Parathyroid adenoma (tissue), 2 donors: ENCODE measurements around the gene PROK2.

ENCODE experiments used
- H2AFZ ChIP-seq: fragments of 300-600 bp; sonication (generic); one replicate; pipeline ENCODE4 v1.7.0; 2017; ENCODE audit warnings: antibody characterized with exemption, mild to moderate bottlenecking
- H3K27ac ChIP-seq: fragments of 300-600 bp; sonication (generic); one replicate; pipeline ENCODE4 v1.7.0; 2017
- H3K27me3 ChIP-seq: fragments of 300-600 bp; sonication (generic); one replicate; pipeline ENCODE4 v1.7.0; 2017; ENCODE audit warnings: low read length; ENCODE audit not compliant: control insufficient read depth, insufficient read depth
- H3K36me3 ChIP-seq: fragments of 300-600 bp; sonication (generic); one replicate; pipeline ENCODE4 v1.7.0; 2017; ENCODE audit warnings: low read length; ENCODE audit not compliant: control insufficient read depth, insufficient read depth
- H3K4me1 ChIP-seq: fragments of 300-600 bp; sonication (generic); one replicate; pipeline ENCODE4 v1.7.0; 2017; ENCODE audit warnings: control low read depth
- H3K4me2 ChIP-seq: fragments of 300-600 bp; sonication (generic); one replicate; pipeline ENCODE4 v1.7.0; 2017; ENCODE audit warnings: low read length
- H3K4me3 ChIP-seq: fragments of 300-600 bp; sonication (generic); one replicate; pipeline ENCODE4 v1.7.0; 2017; ENCODE audit warnings: low read depth, low read length
- H3K79me2 ChIP-seq: fragments of 300-600 bp; sonication (generic); one replicate; pipeline ENCODE4 v1.7.0; 2017; ENCODE audit warnings: control low read depth
- H3K9ac ChIP-seq: fragments of 300-600 bp; sonication (generic); one replicate; pipeline ENCODE4 v1.7.0; 2017; ENCODE audit warnings: mild to moderate bottlenecking
- H3K9me3 ChIP-seq: fragments of 300-600 bp; sonication (generic); one replicate; pipeline ENCODE4 v1.7.0; 2017; ENCODE audit warnings: low read length; ENCODE audit not compliant: control insufficient read depth
- CTCF ChIP-seq: fragments of 300-600 bp; sonication (generic); IDR thresholded peaks from one replicate; pipeline ENCODE4 v1.7.0; 2017; ENCODE audit warnings: antibody characterized with exemption, mild to moderate bottlenecking
- donor health status: primary hyperparathyroidism.

Gene PROK2

GRCh38 chr3:71753701-71754609 is 31.0 kb downstream of the PROK2 start, which contains the start of gene GPR27:
GPR27 (plus strand) TSS chr3:71753855; CDS start chr3:71754050, 195 bp downstream.
- Histone ChIP-seq H3K4me3 (peak within 1 kb of the TSS; percentile 61), H3K9me3 (no peaks in the 10 kb centered on the region), H3K4me1 (no peaks in the 10 kb centered on the region), H3K27ac (peak within 1 kb of the TSS; percentile 43), H2AFZ (peak within 1 kb of the TSS; percentile 68), H3K9ac (no peak within 1 kb of the TSS), H3K27me3 (no peaks in the 10 kb centered on the region), H3K36me3 (no peaks in the 10 kb centered on the region), H3K4me2 (peak within 1 kb of the TSS; percentile 87), H3K79me2 (peaks cover 2% of the 10 kb centered on the region)
- no peak for TF ChIP-seq CTCF

GRCh38 chr3:71752831-71753700 is 31.9 kb downstream of the PROK2 start:
- TF ChIP-seq CTCF: no peak

GRCh38 chr3:71751602-71752001 is 33.3 kb downstream of the PROK2 start:
- no peak overlapping the region for H2AFZ ChIP-seq
- H3K4me3 ChIP-seq: no peak overlapping the region
- H3K36me3 ChIP-seq: no peaks in the 10 kb centered on the region
- H3K27me3 ChIP-seq: no peaks in the 10 kb centered on the region
- H3K9ac ChIP-seq: no peak overlapping the region
- no peaks in the 10 kb centered on the region for H3K9me3 ChIP-seq
- no peaks in the 10 kb centered on the region for H3K4me1 ChIP-seq
- peaks cover 2% of the 10 kb centered on the region for H3K79me2 ChIP-seq
- no peak overlapping the region for H3K4me2 ChIP-seq
- H3K27ac ChIP-seq: no peak overlapping the region
- no peak for TF ChIP-seq CTCF

More at GRCh38 chr3:71752831-71753700, 31.9 kb downstream of the PROK2 start:
- Histone ChIP-seq H3K4me2 (peak overlapping the region; percentile 87), H3K36me3 (no peaks in the 10 kb centered on the region), H3K9me3 (no peaks in the 10 kb centered on the region), H2AFZ (peak overlapping the region; percentile 68), H3K27ac (peak overlapping the region; percentile 43), H3K9ac (no peak overlapping the region), H3K4me3 (peak overlapping the region; percentile 61), H3K27me3 (no peaks in the 10 kb centered on the region), H3K4me1 (no peaks in the 10 kb centered on the region), H3K79me2 (peaks cover 2% of the 10 kb centered on the region)

GRCh38 chr3:71744738-71745137 is 40.2 kb downstream of the PROK2 start:
- Histone ChIP-seq H3K4me2 (no peak overlapping the region), H3K4me1 (no peaks in the 10 kb centered on the region), H3K27me3 (no peaks in the 10 kb centered on the region), H3K4me3 (no peak overlapping the region), H3K79me2 (no peaks in the 10 kb centered on the region), H3K36me3 (no peaks in the 10 kb centered on the region), H3K27ac (no peak overlapping the region), H3K9ac (no peak overlapping the region), H3K9me3 (no peaks in the 10 kb centered on the region), H2AFZ (no peak overlapping the region)
- TF ChIP-seq CTCF: no peak
